Activated gamma-delta T cell treated with anti-CD3 and anti-CD28 coated beads, Interleukin-2, amount 50 U/mL, for 16 hours (primary cell): Measurements from ENCODE around the gene TMEM209.

Experiments
- DNase-seq: peaks from one replicate; pipeline ENCODE4 v3.0.0-alpha.2; 2020; ENCODE audit warnings: low read depth

Gene TMEM209

GRCh38 chr7:130143986-130144311 is 61.3 kb downstream of the TMEM209 start:
- no peak for DNase-seq

- no peak for DNase-seq
These were observed 61.9 kb downstream of the TMEM209 start for GRCh38 chr7:130143334-130143732.

- DNase-seq = no peak
These were observed 62.4 kb downstream of the TMEM209 start for GRCh38 chr7:130142654-130143333.

DNA sequence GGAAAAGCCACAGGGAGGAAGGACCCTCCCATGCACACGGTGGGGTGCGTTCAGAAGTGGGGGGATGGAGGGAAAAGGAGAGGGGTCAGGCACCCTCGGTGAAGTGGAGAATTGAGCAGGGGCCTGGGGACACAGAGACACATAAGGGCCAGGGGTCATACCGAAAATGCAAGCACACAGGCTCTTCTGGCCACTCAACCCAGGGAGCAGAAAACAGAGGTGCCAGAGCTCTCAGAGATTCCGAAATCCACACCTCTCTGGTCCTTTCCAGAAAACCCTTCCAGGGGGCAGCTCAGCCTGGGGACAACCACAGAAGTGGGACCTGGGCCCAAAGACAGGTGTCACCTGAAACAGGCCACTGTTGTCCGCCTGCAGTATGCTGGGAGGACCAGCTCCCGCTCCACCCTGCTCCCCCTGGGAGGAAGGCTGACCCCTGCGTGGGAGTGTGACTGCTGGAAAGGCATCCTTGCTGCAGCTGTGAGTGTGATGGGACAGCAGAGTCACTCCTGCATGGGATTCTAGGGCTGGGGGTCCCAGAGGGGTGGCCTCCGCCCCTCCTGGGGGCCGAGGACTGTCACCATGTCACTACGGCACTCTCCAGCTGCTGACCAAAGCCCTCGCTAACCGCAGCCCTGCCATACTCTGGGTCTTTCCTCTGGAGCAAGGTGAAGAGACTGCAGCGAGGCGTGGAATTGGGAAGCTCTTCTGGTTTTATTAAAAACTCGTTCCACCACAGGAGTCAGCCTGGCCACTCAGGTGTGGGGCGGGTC is 63.1 kb downstream of the TMEM209 start:
- no peak for DNase-seq

- DNase-seq = no peak
These were observed 63.9 kb downstream of the TMEM209 start for GRCh38 chr7:130141161-130141883.

DNA sequence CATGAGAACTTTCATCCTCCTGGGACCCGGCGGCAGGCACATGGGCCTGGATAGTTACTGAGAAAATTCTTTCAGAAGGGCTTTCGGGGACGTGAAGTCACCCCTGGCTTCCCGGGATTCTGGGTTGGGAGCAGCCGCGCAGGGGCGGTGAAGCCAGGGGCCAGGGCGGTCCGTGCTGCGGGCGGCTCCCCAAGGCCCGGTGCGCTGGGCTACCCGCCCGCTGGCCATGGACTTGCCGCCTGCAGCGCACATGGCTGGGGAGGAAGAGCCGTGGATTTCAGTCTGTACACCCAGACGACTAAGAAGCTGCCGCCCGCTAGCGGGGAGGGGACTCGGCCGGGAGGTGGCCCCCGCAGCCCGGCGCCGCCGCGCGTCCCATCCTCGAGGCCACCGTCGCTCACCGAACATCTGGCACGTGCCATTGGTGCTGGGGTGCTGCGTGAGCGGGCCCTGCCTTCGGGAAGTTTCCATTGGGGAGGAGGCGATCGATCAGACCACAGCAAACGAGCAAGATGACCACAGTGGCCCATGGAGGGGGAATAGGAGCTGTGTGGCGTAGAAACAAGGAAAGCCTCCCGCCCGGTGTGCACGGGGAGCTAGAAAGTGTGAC is 64.5 kb downstream of the TMEM209 start:
- no peak for DNase-seq

DNA sequence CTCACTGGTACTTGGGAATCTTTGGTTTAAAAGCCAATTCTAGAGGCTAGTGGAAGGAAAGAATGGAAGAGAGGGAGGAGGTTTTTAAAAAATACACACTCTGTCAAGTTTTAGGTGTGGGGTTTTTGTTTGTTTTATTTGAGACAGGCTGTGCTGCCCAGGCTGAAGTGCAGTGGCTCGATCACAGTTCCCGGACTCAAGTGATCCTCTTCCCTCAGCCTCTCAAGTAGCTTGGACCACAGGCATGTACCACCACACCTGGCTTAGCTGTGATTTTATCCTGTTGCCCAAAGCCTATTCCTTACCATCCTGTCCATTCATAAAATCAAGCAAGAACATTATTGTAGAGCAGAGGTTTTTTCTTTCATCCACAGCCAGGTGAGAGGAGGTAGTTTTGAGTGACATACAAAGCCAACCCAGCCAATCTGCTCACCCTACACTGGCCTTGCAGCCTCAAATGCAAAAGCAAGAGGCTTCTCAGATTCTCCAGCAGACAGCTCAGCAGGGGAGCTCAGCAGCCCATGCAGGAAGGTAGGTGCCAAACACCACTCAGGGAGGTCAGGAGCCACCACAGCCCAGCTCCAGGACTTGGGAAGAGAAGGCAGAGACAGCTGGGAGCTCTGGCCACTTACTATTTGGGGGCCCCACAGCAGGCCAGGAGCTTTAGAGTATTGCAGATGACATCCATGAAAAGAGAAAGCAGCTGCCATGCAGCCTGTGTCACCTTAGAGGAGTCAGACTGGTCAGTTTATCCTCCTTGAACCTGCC is 65.8 kb downstream of the TMEM209 start:
- no peak for DNase-seq

- DNase-seq = no peak
These were observed 68.0 kb downstream of the TMEM209 start for GRCh38 chr7:130137207-130137606.

DNA sequence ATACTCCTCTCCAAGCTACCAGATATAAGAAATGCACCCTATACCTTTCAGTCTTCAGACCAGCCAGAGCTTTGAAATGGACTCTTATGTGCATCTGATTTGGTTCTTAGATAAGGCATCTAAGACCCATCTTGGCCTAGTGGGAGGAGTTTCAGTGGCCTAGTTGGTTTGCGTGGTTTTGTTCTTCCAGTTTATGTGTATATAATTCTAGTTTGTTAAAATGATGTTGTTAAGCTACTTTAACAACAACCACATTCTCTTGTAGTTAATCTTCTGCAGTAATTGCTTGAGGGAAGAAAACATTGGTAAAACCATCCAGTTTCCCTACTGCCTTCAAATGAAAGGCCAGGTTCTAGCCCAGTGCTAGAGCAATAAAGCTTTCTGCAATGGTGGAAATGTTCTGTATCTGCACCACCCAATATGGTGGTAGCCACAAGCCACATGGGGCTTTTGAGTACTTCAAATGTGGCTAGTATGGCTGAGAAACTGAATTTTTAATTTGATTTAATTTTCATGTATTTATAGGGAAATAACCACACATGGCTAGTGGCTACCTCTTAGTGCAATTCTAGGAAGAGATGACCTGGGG is 68.5 kb downstream of the TMEM209 start:
- no peak for DNase-seq

DNA sequence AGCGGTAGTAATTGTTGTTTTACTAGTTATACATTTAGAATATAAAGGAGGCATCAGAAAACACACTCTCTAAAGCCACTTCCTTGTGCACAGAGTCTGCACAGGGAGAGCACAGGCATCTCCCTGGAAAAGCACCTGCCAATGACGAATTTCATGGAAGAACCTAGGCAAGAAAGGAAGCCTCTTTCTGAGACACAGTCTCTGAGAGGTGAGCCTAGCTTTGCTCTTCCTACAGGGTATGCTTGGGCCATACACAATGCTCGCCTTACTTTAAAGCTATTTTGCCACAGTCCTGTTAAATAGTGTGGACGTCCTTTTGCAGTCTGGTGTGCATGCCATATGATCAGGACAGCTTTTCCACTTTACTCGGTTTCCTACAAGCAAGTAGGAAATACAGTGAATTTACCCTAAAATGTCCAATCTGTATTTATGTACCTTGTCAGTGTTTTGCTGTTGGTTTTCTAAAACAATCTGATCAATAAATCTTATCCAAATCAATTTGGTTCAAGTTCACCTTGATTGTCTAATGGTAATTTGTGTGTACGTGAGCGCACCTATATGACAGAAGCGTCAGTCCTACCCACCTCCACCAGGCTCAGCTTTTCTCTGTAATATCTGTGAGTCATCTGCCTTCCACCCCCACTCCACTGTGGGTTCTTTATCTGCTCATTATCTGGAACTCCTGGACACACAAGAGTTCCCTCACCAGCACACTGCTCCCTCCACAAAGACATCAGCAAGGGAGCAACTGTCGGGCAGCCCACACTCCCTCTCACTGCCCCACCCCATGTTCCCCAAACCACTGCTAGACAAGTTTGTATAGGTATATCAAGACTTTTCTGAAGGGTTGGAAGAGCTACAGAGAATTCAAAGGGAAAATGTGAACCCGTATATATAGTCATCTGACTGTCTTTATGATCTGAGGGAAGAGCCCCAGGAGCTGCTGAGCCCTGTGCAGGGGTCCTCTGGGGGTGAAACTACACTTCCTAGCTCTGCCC is 69.7 kb downstream of the TMEM209 start:
- DNase-seq = no peak

DNA sequence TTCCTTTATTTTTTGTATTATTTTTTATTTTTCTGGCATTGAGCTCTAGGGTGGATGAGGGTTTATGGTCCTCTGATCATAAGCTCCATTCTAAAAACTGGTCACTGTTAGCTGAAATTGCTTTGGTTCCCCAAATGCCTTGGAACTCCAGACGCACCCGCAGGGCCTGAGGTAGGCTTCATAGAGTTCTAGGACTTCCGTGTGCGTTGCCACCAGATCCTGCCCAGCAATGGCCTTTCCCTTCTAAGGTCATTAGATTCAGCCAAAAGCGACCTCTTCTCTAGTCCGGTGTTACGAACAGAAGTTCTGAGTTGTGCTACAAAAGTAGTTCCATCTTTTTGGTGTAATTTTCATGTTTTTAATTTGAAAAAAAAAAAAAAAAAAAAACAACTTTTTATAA is 70.5 kb downstream of the TMEM209 start:
- DNase-seq = no peak

- no peak for DNase-seq
These were observed 71.0 kb downstream of the TMEM209 start for GRCh38 chr7:130134106-130134636.

DNA sequence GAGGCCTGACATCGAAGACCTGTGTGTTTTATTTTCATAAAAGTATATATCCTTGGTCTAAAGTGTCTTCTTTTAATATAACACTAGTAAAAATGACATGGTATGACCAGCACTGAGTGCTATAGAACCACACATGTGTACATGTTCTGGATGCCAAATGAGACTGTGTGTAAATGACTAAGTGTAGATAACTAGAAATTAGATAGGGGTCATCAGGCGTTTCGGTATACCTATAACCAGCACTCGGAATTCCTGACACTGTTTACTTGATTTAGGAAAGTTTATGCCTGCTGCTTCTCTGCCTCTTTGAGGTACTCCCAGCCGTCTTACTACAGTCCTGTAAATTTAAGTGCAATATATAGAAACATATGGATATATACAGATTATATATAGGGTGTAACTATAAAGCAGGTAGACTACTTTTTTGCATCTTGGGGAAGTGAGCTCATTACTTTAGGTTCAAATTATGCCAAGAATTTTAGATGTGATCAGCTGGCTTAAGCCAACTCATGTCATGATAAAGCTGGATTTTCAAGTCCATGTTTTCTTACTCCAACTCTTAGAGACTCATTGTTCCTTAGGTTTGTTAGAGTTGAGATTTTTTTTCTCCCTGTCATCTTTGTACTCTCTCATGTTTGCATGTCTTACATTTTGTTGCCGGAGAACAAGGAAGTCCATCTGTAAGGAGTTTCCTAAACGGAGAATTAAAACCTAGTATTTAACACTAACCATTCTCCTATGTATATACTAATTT is 72.0 kb downstream of the TMEM209 start:
- no peak for DNase-seq

GRCh38 chr7:130131964-130132875 is 73.0 kb downstream of the TMEM209 start:
- no peak for DNase-seq

DNA sequence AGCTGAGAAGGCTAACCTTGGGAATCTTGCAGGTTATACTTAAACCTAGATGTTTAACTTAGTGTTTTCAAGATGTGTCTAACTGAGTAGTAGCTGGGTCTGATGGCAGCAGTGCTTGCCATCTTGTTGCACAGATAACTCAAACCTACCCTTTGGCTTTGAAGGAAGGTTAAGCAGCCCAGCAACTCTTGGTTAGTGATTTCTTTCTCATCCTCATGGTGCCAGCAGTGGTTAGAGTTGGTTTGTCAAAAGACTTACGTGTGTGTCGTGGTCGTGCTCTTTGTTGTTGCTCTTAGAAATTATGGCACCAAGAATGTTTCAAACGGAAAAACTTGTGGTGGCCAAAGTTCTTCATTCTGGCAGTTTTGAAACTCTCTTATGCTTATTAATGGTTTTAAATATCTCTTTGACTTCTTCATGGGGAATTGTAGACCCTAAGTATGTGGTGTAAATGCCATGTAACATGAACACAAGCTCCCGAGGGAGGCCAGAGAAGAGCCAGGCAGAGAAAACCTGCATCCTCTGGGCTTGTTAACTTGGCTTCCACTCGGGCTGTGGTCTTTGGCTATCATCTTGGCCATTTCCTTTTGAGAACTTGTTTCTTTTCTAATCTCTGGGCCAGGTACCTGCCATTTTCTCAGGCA is 73.9 kb downstream of the TMEM209 start:
- DNase-seq = no peak

DNA sequence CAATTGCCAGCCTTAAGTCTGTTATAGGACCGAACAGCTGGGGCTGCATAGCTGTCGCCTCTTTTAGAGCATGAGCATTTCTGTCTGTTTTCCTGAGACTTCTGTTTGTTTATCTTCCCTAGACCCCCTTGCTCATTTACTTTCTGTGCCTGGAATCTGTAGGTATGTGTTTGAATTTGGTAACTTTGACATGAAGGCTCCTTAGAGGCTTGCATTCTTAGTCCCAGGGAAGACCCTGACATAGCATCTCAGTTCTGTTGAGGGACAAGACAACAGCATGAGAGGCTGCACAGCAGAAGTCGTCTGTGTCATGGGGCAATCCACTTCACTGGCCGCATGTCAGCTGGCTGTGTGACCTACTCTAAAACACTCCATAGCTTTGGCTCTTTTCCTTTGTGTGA is 76.2 kb downstream of the TMEM209 start:
- DNase-seq = no peak

- no peak for DNase-seq
These were observed 77.3 kb downstream of the TMEM209 start for GRCh38 chr7:130127821-130128317.

DNA sequence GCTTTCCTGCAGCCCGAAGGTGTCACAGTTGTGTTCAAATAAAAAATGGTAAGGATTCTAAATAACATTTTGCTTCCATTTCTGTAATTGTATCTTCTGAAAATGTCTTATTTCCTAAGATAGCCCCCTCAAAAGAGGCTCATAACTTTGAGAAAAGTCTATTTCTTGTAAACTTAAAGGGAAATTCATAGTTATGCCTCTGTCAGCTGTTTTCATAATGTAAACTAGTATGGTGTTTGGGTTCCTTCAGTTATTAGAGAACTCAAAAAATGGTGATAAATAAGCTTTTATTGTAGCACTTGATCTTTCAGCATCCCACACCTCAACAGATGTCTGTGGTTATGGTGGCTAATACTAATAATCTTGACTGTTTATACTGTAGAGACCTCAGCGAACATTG is 77.8 kb downstream of the TMEM209 start:
- DNase-seq = no peak
